Suppressor macrophage treated with lipopolysaccharide for 1 hour (primary cell): ENCODE data around the gene FLNA.
"Not testable (repeated sequence)": the region's sequence is repeated elsewhere in the genome, so short reads cannot be mapped to it uniquely, and the experiment has no call there.

Source experiments
- DNase-seq, 3 donors: peaks; one replicate each; pipeline ENCODE4 v3.0.0-alpha.2; 2020 to 2022

Gene FLNA, protein sequence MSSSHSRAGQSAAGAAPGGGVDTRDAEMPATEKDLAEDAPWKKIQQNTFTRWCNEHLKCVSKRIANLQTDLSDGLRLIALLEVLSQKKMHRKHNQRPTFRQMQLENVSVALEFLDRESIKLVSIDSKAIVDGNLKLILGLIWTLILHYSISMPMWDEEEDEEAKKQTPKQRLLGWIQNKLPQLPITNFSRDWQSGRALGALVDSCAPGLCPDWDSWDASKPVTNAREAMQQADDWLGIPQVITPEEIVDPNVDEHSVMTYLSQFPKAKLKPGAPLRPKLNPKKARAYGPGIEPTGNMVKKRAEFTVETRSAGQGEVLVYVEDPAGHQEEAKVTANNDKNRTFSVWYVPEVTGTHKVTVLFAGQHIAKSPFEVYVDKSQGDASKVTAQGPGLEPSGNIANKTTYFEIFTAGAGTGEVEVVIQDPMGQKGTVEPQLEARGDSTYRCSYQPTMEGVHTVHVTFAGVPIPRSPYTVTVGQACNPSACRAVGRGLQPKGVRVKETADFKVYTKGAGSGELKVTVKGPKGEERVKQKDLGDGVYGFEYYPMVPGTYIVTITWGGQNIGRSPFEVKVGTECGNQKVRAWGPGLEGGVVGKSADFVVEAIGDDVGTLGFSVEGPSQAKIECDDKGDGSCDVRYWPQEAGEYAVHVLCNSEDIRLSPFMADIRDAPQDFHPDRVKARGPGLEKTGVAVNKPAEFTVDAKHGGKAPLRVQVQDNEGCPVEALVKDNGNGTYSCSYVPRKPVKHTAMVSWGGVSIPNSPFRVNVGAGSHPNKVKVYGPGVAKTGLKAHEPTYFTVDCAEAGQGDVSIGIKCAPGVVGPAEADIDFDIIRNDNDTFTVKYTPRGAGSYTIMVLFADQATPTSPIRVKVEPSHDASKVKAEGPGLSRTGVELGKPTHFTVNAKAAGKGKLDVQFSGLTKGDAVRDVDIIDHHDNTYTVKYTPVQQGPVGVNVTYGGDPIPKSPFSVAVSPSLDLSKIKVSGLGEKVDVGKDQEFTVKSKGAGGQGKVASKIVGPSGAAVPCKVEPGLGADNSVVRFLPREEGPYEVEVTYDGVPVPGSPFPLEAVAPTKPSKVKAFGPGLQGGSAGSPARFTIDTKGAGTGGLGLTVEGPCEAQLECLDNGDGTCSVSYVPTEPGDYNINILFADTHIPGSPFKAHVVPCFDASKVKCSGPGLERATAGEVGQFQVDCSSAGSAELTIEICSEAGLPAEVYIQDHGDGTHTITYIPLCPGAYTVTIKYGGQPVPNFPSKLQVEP (N-terminal part only)

DNA sequence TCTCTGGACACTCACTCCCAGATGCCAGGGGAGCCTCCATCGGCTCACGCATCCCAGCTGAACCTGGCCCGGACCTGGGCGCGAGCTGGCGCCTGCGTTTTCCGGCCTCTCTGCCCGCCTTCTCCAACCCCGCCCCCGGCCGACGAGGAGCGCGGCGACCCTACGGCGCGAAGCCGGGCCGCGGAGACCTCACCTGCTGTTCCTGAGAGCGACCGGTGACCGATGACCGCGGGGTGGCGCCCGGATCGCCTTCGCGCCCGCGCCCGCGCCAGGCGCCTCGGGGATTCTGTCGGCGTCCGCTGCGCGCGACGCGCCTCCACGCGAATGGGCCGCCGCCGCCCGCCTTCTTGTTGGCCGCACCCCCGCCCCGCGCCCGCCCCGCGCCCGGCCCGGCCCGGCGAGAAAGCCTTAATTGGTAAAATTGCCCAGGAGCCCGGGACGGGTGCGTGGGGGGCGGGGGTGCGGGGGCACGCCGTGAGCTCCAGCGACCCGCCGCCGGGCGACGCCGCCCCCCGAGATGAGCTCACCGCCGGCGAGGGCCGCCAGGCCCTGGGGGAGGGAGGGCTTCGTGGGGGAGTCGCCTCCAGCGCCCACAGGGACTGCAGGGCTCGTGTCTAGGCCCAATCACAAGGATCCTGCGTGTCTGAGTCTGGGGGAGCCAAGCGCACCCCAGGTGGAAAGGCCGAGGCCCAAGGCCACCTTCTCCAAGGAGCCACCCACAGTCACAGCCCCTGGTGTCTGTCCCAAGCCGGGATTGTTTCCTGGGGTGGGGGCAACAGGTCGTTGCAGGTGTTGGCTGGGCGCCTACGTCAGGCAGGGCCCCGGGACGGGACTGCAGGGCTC lies at the start of gene FLNA:
Gene FLNA (minus strand): TSS at position 322 of the 843 bp plus-strand sequence. CDS start 3,389 bp downstream, outside the sequence.
- DNase-seq, result peak; percentile 32 to 75 (median 59)

DNA sequence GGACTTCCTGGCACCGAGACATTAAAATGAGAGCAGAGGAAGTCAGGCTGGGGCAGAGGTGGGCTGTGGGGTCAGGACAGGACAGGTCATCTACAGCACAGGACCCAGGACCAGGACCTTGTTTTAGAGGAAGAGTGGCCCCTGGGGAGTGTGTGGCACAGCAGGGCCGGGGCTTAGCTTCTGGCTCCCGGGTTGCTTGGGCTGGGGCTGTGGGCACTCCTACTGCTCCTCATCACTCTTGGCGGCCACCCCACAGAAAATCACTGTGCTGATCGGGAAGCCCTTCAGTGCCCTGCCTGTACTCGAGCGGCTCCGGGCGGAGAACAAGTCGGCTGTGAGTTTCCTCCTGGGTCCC lies 45.9 kb upstream of the FLNA start:
- no peak for DNase-seq

DNA sequence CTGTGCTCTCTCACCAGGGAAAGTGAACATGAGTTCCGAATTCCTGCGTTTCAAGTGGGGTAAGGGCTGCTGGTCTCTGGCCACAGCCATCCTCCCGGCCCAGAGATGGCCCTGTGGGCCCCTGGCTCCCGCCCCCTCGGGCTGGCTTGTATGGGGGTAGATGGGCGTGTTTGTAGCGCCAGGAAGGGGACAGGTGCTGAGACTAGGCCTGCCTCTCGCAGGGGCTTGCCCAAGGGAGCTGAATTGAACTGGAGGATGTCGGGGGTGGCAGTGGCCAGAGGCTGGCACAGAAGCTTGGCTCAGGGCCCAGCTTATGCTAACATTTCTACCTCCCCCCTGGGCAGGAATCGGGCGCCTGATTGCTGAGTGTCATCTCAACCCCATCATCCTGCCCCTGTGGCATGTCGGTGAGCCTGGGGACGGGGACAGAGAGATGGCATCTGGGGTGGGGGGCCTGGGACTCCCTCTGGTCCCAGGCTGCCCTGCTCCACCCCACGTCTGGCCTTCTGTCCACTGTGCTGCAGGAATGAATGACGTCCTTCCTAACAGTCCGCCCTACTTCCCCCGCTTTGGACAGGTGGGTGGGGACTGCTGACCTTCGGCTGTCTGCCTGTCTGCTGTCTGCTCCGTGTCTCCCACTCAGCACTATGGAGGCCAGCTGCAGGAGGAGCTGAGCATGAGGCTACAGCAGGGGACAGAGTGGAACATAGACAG lies 45.4 kb upstream of the FLNA start:
- no peak for DNase-seq

DNA sequence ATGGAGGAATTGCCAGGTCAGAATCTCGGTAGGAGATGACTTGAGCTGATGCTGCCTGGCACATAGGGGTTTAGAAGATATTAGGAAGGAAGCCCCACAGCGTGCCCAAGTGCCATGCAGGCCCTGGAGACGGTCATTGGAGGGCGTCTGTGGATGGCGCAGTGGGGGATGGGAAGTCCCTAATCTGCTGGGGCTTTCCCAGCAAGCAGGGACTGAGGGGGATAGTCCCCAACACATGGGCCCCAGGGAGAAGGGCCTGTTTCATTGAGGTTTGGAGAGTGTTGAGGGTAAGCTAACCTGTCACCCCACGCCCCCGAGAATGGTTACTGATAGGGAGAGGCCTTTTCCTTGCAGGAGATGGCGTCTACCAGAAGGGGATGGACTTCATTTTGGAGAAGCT lies 44.8 kb upstream of the FLNA start:
- DNase-seq, result no peak

DNA sequence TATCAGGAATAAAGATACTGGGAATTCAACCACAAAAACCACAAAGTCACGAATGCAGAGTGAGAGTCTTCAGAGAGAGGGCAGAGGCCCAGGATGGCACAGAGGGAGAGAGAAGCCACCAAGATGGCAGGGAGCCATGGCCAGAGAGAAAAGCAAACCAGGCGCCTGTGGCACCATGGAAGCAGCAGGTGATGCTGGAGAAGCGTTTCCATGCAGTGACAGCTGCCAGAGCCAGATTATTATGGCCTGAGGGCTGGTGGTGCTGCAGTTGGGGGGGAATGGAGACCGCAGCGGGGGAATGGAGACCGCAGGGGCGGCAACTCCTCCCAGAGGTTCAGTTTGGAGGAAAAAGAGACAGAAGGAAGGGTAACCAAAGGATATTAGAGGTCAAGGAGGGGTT lies 42.7 kb upstream of the FLNA start:
- no peak for DNase-seq

DNA sequence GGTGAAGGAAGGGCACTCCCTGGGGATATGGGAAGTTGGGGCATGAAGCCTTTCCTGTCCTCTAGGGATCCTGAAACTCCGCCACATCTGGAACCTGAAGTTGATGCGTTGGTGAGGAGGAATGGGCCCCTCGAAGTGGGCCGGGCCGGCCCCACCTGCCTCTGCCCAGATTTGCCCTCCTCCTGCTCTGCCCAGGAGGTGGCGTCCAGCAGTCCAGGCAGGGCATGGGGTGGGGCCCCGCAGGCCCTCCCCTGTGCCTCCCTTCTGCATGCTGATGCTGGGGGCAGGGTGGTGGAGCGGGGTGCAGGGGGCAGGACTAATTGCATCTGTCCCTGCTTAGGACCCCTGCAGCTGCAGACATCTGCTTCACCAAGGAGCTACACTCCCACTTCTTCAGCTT lies 38.7 kb upstream of the FLNA start:
- DNase-seq, result no peak

DNA sequence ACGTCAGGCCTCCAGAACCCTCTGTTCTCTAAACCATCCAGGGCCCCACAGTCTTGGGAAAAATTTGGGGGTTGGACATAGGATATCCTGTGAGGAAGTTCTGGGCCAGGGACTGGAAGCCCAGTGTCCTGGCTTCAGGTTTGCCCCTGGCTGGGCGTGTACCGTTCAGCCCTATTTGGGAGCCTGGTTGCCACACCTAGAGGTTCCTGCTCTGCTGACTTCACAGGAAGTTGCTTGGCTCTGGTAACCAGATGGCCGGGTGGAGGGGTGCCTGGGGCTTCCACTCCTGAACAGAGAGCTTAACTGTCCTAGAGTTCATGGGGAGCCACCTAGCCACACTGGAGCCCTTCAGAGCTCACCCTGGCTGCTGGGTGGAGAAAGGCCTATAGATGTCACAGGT lies 38.0 kb upstream of the FLNA start:
- DNase-seq, result peak in 1 of 3 donors; percentile 30

DNA sequence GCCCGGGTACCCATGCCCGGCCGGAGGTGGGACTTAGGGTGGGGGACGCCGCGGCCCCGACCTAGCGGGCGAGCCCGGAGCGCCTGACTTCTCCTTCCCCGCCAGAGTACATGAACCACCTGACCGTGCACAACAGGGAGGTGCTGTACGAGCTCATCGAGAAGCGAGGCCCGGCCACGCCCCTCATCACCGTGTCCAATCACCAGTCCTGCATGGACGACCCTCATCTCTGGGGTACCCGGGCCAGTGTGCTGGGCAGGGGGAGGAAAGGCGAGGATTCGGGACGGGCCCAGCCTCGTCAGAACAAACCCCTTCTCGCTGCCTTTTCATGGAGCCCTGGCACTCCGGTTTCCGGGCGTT lies 37.5 kb upstream of the FLNA start:
- DNase-seq, result peak in 1 of 3 donors; percentile 55

DNA sequence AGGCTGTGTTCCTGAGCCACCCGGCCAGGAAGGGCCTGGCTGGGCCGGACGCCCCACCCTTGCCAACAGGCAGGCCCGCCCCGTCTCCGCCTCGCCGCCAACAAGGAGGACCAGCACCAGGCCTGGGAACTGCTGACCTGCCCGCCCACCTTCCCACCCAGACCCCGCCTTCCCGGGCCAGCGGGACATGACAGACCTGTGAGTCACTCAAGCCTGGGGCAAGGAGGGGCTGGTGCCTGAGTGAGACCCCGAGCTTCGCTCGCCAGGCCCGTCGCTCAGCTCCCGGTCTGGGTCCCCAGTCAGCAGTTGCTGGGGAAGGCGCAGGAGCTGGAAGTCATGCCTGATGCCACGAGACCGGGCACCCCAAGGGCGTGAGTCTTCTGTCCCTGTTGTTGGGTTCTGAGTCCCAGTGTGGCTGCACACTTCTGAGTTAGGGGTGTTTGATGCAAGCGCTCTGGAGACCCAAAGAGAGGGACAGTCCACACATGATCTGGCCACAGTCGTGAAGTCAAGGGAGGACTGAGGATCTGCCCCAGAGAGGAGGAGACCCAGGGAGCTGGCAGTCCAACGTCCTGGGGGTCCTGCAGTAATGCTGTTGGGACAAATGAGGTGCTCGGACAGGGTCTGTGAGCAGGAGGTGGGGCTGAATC lies 34.9 kb upstream of the FLNA start, which contains the start of gene DNASE1L1:
Gene DNASE1L1 (minus strand): TSS at position 33 of the 650 bp plus-strand sequence. CDS start 3,686 bp downstream, outside the sequence.
- DNase-seq, result peak; percentile 89 to 94 (median 90)

DNA sequence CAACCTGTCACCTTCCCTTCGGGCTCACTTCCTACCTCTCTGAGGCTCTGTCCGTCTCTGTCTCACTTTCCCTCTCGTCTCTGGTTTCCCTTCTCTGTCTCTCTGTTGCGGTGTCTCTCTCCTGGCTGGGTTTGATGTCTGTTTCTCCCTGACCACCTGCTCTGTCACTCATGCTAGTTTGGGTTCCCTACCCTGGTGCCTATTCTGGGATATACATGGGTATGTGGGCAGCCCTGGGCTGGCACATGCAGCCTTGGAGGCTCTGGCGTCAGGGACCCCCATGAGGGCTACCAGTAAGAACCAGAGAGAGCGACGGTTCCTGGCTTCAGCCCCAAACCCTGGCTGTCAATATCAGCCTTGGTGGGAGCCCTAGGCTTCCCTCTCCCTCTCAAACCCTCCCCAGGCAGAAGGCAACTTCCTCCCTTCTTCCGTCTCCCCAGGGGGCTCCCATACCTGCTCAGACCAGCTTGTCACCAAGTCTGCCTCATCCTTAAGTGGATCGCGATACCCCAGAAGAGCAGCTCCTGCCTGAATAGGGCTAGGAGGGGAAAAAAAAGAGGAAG lies 34.3 kb upstream of the FLNA start:
- no peak for DNase-seq

DNA sequence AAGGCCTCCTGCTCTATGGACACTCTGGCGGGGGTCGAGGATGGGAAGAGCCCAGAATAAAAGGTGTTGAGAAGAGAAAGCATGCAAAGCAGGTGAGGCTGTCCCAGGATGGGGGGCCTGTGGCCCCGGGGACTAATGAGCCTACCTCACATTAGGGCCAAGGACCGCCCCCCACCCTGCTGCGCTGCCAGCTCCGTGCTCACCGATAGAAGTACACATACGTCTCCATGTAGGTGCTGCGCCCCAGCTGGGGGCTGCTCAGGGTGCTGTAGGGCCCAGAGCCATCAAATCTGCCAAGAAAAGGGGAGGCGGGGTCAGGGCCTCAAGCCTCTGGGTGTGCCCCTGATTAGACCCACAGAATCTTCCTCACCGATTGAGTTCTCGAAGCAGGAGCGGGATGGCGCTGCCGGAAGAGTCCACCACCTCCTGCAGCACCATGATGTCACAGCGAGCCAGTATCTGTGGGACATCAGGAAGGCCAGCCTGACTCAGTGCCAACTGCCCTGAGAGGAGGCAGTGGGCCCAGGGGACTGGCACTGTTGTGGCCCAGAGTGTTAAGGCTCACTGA lies 30.3 kb upstream of the FLNA start:
- DNase-seq, result no peak

DNA sequence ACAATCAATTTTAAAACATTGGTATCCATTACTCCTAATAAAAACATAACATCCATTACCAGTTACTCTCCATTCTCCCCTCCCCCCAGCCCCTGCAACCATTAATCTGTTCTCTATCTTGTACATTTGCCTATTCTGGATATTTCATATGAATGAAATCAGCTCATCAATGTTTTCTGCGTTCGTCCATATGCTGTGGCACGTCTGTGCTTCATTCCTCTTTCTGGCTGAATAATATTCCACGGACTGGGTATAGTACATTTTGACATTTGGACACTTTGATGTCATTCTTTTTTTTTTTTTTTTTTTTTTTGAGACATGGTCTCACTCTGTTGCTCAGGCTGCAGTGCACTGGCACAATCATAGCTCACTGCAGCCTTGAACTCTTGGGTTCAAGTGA lies 29.4 kb upstream of the FLNA start:
- no peak for DNase-seq

DNA sequence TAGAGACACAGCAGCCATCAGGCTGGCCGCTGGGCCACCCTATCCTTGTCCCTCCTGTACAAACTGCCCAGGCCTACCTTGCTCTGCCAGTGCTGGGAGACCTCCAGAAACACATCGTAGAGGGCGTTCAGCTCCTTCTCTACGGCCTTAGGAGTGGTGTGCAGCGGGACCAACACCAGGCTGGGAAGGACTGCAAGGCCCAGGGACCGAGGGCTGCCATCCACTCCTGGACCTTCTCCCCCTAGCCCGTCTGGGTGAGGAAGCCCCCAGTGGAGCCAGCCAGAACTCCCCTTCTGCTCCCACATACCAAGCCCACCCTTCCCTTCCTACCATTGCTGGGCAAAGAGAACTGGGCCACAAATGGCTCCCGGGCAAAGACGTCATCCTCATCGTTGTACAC lies 28.8 kb upstream of the FLNA start:
- no peak for DNase-seq

DNA sequence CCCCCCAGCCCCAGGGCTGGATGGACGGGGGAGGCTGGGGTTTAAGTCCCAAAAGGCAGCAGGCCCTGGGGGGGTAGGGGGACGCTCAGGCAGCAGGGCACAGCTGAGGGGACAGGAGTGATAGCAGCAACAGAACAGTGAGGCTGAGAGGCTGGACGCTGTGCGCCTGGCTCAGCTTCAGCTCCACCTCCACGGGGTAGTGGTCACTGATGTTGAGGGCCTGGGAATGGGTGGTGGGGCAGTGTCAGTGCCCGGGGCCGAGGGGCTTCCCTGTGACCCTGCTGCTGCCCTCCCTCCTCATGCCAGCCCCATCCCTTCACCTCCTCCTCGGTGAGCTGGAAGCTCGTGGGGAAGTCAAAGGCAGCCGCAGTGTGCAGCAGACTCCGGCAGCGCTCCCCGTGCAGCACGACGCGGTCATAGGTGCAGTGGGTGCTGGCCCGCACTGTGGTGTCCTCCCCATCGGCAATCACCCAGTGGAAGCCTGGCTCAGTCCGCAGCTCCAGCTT lies 28.2 kb upstream of the FLNA start:
- no peak for DNase-seq

DNA sequence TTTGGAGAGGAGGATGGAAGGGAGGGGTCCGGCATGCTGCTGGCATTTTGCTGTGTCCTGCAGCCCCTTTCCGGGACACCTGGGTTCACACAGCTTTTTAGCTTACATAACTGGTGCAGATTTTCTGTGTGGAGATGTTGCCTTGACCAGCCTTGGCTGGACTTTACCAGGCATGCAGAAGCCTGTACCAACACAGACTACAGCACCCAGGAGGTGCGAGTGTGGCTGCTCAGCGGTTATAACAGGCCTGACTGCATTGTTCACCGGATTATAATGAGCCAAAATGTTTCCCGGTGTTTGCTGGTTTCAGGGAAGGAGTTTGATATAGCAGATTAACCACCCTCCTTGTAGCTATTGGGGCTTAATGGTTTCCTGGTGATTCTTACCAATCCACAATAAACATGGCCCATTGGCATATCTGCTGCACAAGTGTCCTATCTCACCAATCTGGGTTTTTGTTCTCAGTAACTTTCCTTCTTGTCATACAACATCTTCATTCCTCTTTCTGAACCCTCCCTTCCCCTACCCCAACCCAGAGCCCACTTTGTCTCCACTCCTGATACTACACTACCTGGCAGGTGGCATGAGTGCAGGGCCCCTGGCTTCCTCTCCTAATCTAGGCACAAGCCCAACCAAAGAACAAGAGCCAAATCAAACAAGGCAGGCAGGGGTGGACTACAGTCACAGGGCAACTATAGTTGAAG lies 27.6 kb upstream of the FLNA start:
- no peak for DNase-seq

DNA sequence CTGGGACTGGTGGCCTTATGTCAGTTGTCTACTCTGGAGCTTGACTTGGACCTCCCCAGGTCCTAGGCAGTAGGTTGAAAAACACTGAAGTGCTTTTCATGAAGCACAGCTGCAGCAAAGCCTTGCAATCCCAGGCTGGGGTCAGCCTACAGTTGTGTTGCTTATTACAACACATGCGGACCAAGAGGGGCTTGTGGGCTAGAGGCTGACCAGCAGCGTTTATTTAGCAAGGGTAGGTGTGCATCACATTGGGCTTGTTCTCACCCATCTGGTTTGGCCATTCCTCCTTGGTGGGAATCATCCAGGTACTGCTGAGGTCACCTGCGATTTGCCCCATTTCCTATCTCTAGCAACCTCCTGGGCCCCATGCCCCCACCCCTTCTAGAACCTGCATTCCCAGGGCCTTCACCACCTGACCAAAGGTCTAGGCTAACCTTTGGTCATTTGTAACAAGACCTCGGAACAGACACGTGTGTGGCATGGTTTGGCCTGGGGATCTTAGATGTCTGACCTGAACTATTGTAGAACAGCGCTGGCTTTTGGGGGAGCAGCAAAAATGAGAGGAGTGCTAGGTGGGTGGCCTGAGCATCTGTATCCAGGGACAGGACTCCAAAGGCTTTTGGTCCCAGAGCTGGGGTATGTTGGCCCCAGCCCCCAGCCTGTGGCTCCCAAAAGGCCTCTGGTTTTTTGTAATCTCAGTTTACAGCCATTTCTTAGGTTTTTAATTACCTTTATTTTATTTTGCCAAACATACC lies 26.8 kb upstream of the FLNA start:
- no peak for DNase-seq

DNA sequence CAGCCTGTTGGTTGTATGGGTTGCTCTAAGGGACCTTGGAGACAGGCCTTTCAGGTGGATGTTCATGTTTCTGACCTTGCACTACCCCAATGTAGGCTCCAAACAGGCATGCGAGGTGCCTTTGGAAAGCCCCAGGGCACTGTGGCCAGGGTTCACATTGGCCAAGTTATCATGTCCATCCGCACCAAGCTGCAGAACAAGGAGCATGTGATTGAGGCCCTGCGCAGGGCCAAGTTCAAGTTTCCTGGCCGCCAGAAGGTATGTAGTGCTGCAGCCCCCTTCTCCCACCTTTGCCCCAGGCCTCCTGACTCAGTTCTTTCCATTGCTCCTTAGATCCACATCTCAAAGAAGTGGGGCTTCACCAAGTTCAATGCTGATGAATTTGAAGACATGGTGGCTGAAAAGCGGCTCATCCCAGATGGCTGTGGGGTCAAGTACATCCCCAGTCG lies 26.0 kb upstream of the FLNA start:
- DNase-seq, result not testable (repeated sequence)
